Measurements from ENCODE around the gene PPDPF. TPM values are rescaled to one million over a fixed set of nuclear protein-coding genes. Genes with fewer than 3 reads are reported as not detected.

Gene PPDPF
- polyA plus RNA-seq, 2 of the 4 experiments (the other 2 are of a cell fraction), result 7.7 to 217 TPM

- no peaks in the 10 kb centered on the region for H3K9me3 ChIP-seq
- H3K4me3 ChIP-seq, result no peak overlapping the region
- H3K4me2 ChIP-seq, result no peak overlapping the region
- FAIRE-seq (no peak), DNase-seq (ENCODE audit: low read depth in 1 of 2, low spot score in 1 of 2) (no peak), ATAC-seq (no peak)
- 57% methylated on average over 9 of the region's 9 CpGs for WGBS (ENCODE audit: missing lambda C conversion rate)
- no peak overlapping the region for H3K27ac ChIP-seq
- ChIA-PET CTCF (interaction anchor here (1.3 to 9.1 kb wide), 2 partner anchors 12 to 426 kb away, joined by 3 to 93 read pairs; partner anchors contain the start of gene PTK6), POLR2A (no interaction called here)
- TF ChIP-seq CBX8 (IDR thresholded peaks at IDR 0.05) (no peak), ZNF302 (CRISPR knock-in tag; IDR thresholded peaks at IDR 0.05) (no peak), HOXA7 (CRISPR knock-in tag; IDR thresholded peaks at IDR 0.05) (no peak), HOXB13 (CRISPR knock-in tag; IDR thresholded peaks at IDR 0.05; ENCODE audit: low read depth) (no peak), RAD21 (conservative IDR thresholded peaks at IDR 0.05 in 1 of 2, IDR thresholded peaks at IDR 0.05 in 1 of 2) (no peak), RCOR1 (IDR thresholded peaks at IDR 0.05; ENCODE audit: low read depth, low read length) (no peak), ZSCAN20 (CRISPR knock-in tag; IDR thresholded peaks at IDR 0.05) (no peak), TFCP2L1 (CRISPR knock-in tag; IDR thresholded peaks at IDR 0.05) (no peak), RARB (CRISPR knock-in tag; IDR thresholded peaks at IDR 0.05) (no peak), HMGXB4 (CRISPR knock-in tag; IDR thresholded peaks at IDR 0.05; ENCODE audit: borderline replicate concordance) (no peak)
- TF ChIP-seq, protein P1, sequence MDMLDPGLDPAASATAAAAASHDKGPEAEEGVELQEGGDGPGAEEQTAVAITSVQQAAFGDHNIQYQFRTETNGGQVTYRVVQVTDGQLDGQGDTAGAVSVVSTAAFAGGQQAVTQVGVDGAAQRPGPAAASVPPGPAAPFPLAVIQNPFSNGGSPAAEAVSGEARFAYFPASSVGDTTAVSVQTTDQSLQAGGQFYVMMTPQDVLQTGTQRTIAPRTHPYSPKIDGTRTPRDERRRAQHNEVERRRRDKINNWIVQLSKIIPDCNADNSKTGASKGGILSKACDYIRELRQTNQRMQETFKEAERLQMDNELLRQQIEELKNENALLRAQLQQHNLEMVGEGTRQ (IDR thresholded peaks at IDR 0.05), result no peak
- peaks cover 4% of the 10 kb centered on the region; the same call in 1 of the 3 replicates for H3K4me1 ChIP-seq
These were observed 30.5 kb downstream of the PPDPF start for GRCh38 chr20:63551068-63551467.

- no peak for TF ChIP-seq NR3C1 (IDR thresholded peaks at IDR 0.05)
- TF ChIP-seq KDM1A (IDR thresholded peaks at IDR 0.05; ENCODE audit: low read depth), result no peak
- Histone ChIP-seq H3K4me2 (peak overlapping the region; percentile 100), H3K4me1 (peaks cover 4% of the 10 kb centered on the region; the same call in 1 of the 3 replicates), H3K9me3 (no peaks in the 10 kb centered on the region), H3K4me3 (no peak overlapping the region; the same call in 2 of the 3 replicates), H3K27ac (no peak overlapping the region)
- ATAC-seq (no peak; a peak in 1 of 6 replicates), DNase-seq (ENCODE audit: low read depth in 1 of 2, low spot score in 1 of 2) (no peak), FAIRE-seq (no peak)
- WGBS (ENCODE audit: missing lambda C conversion rate), result 69% methylated on average over 15 of the region's 15 CpGs
- CTCF ChIA-PET, result interaction anchor here (0.6 to 9.1 kb wide), 7 partner anchors 14 to 1253 kb away, joined by 3 to 93 read pairs (median 3); partner anchors contain the start of gene PTK6
- POLR2A ChIA-PET, result interaction anchor here (0.6 to 1.0 kb wide), 2 partner anchors 15 to 32 kb away, joined by 3 read pairs; partner anchors contain the start of genes PPDPF and PTK6
These were observed 32.1 kb downstream of the PPDPF start for GRCh38 chr20:63552481-63553249.

GRCh38 chr20:63553251-63553932 lies 32.8 kb downstream of the PPDPF start:
- Histone ChIP-seq H3K4me1 (peaks cover 4% of the 10 kb centered on the region; the same call in 1 of the 3 replicates), H3K9me3 (no peaks in the 10 kb centered on the region), H3K4me3 (peak overlapping the region; percentile 71), H3K27ac (peak overlapping the region; percentile 73 to 83), H3K4me2 (peak overlapping the region; percentile 100)
- POLR2A ChIA-PET, result interaction anchor here (0.6 kb wide), 1 partner anchor 32 kb away, joined by 3 read pairs; the partner anchor contains the start of gene PPDPF
- 4% methylated on average over 8 of the region's 37 CpGs for WGBS (ENCODE audit: missing lambda C conversion rate)
- TF ChIP-seq GATA3 (IDR thresholded peaks at IDR 0.05; ENCODE audit: borderline replicate concordance) (no peak), ZSCAN20 (CRISPR knock-in tag; IDR thresholded peaks at IDR 0.05) (no peak), MAFK (IDR thresholded peaks at IDR 0.05; ENCODE audit: partially characterized antibody) (no peak)
- FAIRE-seq (no peak), DNase-seq (ENCODE audit: low read depth in 1 of 2, low spot score in 1 of 2) (peak; percentile 50 to 90), ATAC-seq (peak; percentile 21 to 75; a peak in 5 of 6 replicates)
- CTCF ChIA-PET, result interaction anchor here (0.7 to 9.1 kb wide), 4 partner anchors 14 to 515 kb away, joined by 3 to 93 read pairs (median 3); partner anchors contain the start of gene PTK6

Data from A549 (cell line).